ENCODE measurements around the gene SH2D2A. TPM values are rescaled to one million over a fixed set of nuclear protein-coding genes. Genes with fewer than 3 reads are reported as not detected.

Gene SH2D2A
- total RNA-seq, 4 donors from 2014 or later, result 0.94 TPM; not detected in 3

DNA sequence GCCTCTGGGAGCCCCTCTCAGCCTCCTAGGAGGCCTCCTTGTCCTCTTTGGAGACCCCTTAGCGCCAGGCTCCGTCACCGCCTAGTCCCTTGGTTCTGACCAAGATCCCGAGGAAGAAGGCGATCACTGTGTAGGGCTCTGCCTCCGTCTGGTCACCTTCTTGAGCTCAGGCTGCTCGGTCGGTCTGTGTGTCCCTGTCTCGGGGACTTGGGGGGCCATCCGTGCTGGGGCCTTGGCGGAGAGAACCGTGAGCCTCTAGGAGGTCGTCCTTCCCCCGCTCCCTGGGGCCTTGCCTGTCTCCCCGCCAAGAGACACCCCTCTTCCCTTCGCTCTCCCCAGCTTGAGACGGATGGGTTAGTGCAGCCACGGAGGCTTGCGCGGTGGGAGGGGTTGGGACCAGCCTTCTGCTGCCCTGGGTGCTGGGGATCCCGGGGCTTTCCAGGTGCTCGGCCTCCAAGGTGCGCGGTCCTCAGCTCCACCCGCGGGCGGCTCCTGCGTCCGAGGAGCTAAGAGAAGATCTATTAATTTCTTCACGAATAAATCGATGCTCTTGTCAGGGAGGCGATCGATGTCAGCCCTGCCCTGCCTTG is 43.0 kb upstream of the SH2D2A start:
- H3K27me3 ChIP-seq, result peaks cover 85% of the 10 kb centered on the region
- 0 to 2% methylated on average over 8 to 9 of the region's 33 CpGs for WGBS, 2 donors (ENCODE audit: low coverage in 1 of 2)
- H3K4me3 ChIP-seq, result peak overlapping the region in 1 of 2 donors; percentile 43
- no peak for TF ChIP-seq POLR2A (IDR thresholded peaks at IDR 0.05)
- no peak for TF ChIP-seq POLR2AphosphoS5 (IDR thresholded peaks at IDR 0.05)
- TF ChIP-seq EP300 (IDR thresholded peaks at IDR 0.05), result no peak
- TF ChIP-seq, protein P1, sequence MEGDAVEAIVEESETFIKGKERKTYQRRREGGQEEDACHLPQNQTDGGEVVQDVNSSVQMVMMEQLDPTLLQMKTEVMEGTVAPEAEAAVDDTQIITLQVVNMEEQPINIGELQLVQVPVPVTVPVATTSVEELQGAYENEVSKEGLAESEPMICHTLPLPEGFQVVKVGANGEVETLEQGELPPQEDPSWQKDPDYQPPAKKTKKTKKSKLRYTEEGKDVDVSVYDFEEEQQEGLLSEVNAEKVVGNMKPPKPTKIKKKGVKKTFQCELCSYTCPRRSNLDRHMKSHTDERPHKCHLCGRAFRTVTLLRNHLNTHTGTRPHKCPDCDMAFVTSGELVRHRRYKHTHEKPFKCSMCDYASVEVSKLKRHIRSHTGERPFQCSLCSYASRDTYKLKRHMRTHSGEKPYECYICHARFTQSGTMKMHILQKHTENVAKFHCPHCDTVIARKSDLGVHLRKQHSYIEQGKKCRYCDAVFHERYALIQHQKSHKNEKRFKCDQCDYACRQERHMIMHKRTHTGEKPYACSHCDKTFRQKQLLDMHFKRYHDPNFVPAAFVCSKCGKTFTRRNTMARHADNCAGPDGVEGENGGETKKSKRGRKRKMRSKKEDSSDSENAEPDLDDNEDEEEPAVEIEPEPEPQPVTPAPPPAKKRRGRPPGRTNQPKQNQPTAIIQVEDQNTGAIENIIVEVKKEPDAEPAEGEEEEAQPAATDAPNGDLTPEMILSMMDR (IDR thresholded peaks at IDR 0.05), result no peak
- peak; percentile 25 for ATAC-seq
- H3K27ac ChIP-seq, result no peak overlapping the region
- H3K9me3 ChIP-seq, result no peaks in the 10 kb centered on the region
- H3K4me1 ChIP-seq, result peaks cover 0 to 35% (median 22%) of the 10 kb centered on the region in 3 donors
- H3K36me3 ChIP-seq, result no peaks in the 10 kb centered on the region

DNA sequence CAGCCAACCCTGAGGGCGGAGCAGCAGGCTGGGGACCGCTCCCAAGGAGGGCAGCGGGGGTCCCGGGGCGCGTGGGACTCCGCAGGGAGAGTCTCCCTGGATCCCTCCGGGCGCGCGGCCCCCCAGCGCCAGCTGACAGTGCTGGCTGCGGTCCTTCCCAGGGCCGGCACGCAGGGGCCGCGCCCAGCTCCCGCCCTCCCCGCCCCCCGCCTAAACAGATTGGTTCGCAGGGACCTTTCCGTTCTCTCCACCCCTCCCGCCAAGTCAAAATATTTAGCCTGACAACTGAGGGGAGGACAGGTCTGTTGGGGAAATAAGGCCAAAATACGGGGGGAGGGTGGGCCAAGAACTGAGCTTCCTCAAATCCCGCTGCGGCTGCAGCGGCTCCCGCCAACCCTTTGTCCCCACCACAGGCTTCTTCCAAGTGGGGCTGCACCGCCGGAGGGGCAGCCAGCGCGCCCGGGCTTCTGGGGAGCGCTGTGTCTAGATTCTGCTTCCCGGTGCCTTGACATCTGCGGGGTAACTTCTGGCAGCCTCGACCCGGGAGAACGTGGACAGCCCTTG is 42.4 kb upstream of the SH2D2A start, which contains the start of gene INSRR:
TSS of gene INSRR (minus strand) at position 159 of the 564 bp plus-strand sequence. CDS start 496 bp downstream, outside the sequence.
- Histone ChIP-seq H3K4me3 (peak within 1 kb of the TSS in 1 of 2 donors; percentile 43), H3K4me1 (peaks cover 0 to 35% (median 22%) of the 10 kb centered on the region in 3 donors), H3K27ac (no peak within 1 kb of the TSS), H3K27me3 (peaks cover 83% of the 10 kb centered on the region), H3K9me3 (no peaks in the 10 kb centered on the region), H3K36me3 (no peaks in the 10 kb centered on the region)
- ATAC-seq, result peak; percentile 29
- 10 to 40% methylated on average over 2 to 7 of the region's 39 CpGs for WGBS, 2 donors (ENCODE audit: low coverage in 1 of 2)
- TF ChIP-seq EP300 (IDR thresholded peaks at IDR 0.05) (no peak), POLR2A (IDR thresholded peaks at IDR 0.05) (peak in 1 of 2 donors; percentile 8)

DNA sequence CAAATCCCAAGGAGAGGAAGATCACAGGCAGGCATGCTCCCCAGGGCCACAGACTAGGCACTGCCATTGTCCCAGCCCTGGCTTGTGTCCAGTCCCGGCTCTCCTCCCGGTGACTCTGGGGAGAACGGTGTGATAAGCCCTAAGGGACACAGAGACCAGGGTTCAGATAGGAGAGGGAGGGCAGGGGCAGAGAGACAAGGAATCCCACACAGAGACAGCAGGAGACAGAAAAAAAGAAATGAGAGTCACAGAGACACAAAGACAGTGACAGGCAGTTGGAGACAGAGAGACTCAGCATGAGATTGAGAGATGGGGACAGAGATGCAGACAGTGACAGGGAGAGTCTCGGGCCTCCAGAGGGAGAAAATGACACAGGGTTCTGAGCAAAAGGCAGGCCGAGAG is 41.9 kb upstream of the SH2D2A start:
- peak overlapping the region in 1 of 2 donors; percentile 43 for H3K4me3 ChIP-seq

GRCh38 chr1:156857532-156857931 is 40.9 kb upstream of the SH2D2A start:
- no peak for ATAC-seq
- H3K4me1 ChIP-seq, result peaks cover 0 to 39% (median 22%) of the 10 kb centered on the region in 3 donors
- no CpG with 5 or more reads among the region's 3 CpGs for WGBS, 2 donors (ENCODE audit: low coverage in 1 of 2)

More for the DNA sequence above, 41.9 kb upstream of the SH2D2A start:
- Histone ChIP-seq H3K27me3 (peaks cover 83% of the 10 kb centered on the region), H3K27ac (no peak overlapping the region), H3K9me3 (no peaks in the 10 kb centered on the region), H3K36me3 (no peaks in the 10 kb centered on the region), H3K4me1 (peaks cover 0 to 35% (median 22%) of the 10 kb centered on the region in 3 donors)
- TF ChIP-seq POLR2AphosphoS5 (IDR thresholded peaks at IDR 0.05), result no peak
- TF ChIP-seq, protein P1 (IDR thresholded peaks at IDR 0.05), result no peak
- TF ChIP-seq EP300 (IDR thresholded peaks at IDR 0.05), result no peak
- no peak for TF ChIP-seq POLR2A (IDR thresholded peaks at IDR 0.05)
- no peak for ATAC-seq
- 4 to 7% methylated on average over 2 of the region's 5 CpGs for WGBS, 2 donors (ENCODE audit: low coverage in 1 of 2)

GRCh38 chr1:156856282-156856785 is 39.7 kb upstream of the SH2D2A start:
- TF ChIP-seq, protein P1 (IDR thresholded peaks at IDR 0.05), result no peak
- TF ChIP-seq POLR2A (IDR thresholded peaks at IDR 0.05) (no peak), EP300 (IDR thresholded peaks at IDR 0.05) (no peak), POLR2AphosphoS5 (IDR thresholded peaks at IDR 0.05) (no peak)
- WGBS, 2 donors (ENCODE audit: low coverage in 1 of 2), result 79 to 83% methylated on average over 1 to 3 of the region's 3 CpGs
- H3K36me3 ChIP-seq, result no peaks in the 10 kb centered on the region
- peaks cover 0 to 45% (median 22%) of the 10 kb centered on the region in 3 donors for H3K4me1 ChIP-seq
- no peak for ATAC-seq
- no peak overlapping the region for H3K4me3 ChIP-seq
- no peaks in the 10 kb centered on the region for H3K9me3 ChIP-seq
- H3K27me3 ChIP-seq, result peaks cover 67% of the 10 kb centered on the region
- no peak overlapping the region for H3K27ac ChIP-seq

More at GRCh38 chr1:156857532-156857931, 40.9 kb upstream of the SH2D2A start:
- Histone ChIP-seq H3K9me3 (no peaks in the 10 kb centered on the region), H3K27ac (no peak overlapping the region), H3K4me3 (no peak overlapping the region), H3K36me3 (no peaks in the 10 kb centered on the region), H3K27me3 (peaks cover 73% of the 10 kb centered on the region)
- TF ChIP-seq, protein P1 (IDR thresholded peaks at IDR 0.05), result no peak
- TF ChIP-seq POLR2A (IDR thresholded peaks at IDR 0.05) (no peak), EP300 (IDR thresholded peaks at IDR 0.05) (no peak), POLR2AphosphoS5 (IDR thresholded peaks at IDR 0.05) (no peak)
